Measurements from ENCODE around the gene SCN2B. TPM values are rescaled to one million over a fixed set of nuclear protein-coding genes. Genes with fewer than 3 reads are reported as not detected.

The SCN2B gene, protein sequence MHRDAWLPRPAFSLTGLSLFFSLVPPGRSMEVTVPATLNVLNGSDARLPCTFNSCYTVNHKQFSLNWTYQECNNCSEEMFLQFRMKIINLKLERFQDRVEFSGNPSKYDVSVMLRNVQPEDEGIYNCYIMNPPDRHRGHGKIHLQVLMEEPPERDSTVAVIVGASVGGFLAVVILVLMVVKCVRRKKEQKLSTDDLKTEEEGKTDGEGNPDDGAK
- not detected for total RNA-seq

DNA sequence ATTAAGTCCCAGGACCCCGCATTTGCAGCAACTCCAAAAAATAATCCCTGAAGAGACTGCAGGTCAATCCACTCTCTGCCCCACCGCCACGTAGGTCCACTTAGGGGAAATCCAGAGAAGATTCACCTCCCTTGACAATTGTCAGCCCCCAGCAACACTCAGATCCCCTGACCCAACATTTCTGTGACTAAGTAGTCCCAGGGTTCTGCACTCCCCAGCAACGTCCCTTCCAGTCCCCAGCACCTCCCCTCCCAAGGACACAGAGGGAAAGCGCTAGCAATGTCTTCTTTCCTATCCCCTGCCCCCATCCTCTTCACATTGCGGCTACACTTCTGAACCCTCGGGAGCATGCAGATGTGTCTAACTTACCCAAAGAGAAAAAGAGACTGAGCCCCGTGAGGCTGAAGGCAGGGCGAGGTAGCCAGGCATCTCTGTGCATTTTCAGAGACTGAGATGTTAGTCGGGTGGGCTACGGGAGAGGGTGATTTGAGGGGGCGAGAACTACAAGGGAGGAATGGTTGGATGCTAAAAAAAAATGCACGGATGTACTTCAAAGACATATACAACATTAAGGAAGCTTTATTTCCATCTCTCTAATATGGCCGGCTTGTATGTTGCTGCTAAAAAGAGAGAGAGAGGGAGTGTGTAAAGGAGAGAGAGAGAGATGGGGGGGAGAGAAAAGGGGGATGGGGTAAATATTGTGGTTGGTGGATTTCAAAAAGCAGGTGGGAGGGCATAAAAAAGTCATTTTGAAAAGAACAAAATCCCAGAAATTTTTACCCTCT, at the start of gene SCN2B:
Gene SCN2B (minus strand): TSS at position 647 of the 785 bp plus-strand sequence. CDS start 208 bp downstream, at position 439.
- DNase-seq, result no peak

- DNase-seq, result peak; percentile 65
Observed at GRCh38 chr11:118224511-118225188, 48.2 kb upstream of the SCN2B start, which contains the start of gene JAML. Gene JAML (minus strand): TSS chr11:118225011. CDS start chr11:118214866, 10,145 bp downstream.

DNA sequence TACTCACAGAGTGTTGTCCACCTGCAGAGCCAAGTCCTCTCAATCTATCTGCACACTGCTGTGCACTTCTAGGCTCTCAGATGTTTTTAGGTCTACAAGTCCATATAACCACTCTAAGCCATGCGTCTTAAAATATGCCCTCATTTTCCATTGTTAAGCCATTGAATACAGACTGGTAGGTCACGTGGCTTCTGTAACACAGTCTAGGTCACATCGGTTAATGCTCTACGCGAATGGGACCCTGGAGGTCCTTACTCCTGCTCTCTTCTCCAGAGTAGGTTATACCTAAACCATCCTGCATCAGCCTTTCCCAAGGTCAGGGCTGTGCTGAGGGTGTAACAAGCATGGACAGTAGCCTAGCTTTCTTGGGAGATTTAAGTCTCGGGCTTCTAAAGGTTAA, 47.6 kb upstream of the SCN2B start:
- no peak for DNase-seq

- DNase-seq, result no peak
Observed at GRCh38 chr11:118223570-118223969, 47.1 kb upstream of the SCN2B start.

GRCh38 chr11:118222437-118222836, 46.0 kb upstream of the SCN2B start:
- no peak for DNase-seq

DNA sequence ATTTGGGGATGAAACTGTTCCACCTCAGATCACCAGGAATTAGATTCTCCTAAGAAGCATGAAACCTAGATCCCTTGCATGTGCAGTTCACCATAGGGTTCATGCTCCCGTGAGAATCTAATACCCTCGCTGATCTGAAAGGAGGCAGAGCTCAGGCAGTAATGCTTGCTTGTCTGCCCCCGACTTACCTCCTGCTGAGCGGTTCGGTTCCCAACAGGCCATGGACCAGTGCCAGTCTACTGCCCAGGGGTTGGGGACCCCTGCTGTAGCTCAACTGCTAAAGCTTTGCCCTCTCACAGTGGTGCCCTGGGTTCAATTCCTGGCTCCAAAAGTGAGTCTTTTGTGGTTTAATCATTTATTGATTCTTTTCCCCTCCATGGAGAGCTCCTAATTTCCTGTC, 45.0 kb upstream of the SCN2B start:
- DNase-seq, result no peak

DNA sequence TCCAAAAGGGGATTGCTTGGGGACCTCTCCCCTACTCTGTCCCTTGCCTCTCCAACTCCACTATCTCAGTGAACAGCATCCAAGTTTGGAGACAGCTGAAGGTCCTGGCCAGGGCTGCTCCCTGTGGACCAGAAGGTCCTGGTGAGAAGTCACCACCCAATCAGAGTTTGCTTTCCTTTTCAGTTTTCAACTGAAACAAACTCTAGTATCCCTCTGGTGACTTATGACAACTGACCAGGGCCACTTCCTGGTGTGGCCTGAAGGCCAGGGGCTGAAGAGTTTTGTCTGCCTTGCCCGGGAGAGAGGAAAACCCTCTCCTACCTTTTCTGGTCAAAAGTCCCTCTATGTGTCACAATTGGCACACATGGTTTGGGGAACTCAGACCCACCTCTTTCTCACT, 43.3 kb upstream of the SCN2B start:
- DNase-seq, result no peak

- DNase-seq, result no peak
Observed at GRCh38 chr11:118219244-118219643, 42.8 kb upstream of the SCN2B start.

- DNase-seq, result no peak
Observed at GRCh38 chr11:118217575-118217974, 41.1 kb upstream of the SCN2B start.

DNA sequence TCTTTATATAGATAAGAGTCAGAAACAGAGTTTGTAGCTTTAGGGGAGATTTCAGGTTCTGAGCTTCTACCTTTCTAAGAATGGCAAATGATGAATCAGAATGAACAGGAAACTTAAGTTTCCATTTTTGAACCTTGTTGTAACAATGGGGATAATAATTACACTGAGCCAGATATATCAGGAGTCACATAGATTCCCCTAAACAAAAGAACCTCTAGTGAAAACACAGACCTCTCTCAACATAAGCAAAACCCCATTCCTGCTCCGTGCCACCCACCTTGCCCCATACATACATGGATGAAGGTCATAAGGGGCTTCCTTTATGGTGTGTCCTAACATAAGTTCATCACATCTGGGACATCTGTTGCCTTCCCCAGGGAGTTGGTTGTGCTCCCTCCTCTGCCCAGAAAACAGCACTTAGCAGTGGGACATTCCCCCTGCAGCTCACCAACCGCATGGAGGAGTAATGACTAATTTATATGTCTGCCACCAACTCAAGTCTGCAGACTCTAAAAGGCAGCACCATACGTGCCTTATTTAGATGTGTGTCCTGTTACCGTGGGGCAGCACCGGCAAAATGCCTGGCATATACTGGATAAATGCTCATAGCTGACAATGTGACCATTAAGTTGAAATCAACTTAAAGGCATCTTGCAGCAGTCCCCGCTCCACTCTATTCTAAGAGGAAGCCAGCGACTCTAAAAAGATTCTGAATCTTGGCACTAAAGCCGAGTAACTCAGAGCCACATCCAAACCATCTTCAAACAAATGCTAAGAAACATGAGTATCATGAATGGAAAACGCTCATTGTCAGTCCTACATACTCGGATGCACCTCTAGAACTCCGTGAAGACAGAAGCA, 40.4 kb upstream of the SCN2B start:
- DNase-seq, result peak; percentile 43

DNA sequence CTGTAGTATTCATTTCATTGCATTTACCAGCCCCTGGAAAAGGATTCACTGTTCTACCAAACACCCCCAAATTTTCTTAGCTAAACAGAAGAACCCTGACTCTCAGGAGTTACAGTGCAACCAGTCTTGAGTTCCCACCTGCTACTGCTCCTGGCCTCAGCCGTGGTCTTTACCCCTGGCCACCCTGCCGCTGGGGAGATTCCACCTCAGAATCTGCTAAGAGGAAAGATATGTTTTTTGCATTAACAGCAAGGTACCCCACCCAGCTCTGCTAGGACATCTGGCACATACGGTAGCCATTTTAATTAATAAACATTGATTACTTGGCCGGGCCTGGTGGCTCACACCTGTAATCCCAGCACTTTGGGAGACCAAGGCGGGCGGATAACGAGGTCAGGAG, 39.3 kb upstream of the SCN2B start:
- no peak for DNase-seq

DNA sequence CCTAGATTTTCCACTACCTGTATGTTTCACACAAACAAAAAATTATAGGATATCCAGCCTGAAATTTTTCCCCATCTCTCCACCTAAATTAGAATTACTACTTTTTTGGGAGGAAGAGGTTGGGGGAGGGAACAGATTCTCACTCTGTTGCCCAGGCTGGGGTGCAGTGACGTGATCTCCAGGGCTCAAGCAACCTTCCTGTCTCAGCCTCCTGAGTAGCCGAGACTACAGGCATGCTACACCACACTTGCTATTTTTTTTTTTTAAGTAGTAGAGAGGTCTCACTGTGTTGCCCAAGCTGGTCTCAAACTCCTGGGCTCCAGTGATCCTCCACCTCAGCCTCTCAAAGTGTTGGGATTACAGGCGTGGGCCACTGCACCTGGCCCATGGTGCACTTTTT, 38.8 kb upstream of the SCN2B start:
- no peak for DNase-seq

DNA sequence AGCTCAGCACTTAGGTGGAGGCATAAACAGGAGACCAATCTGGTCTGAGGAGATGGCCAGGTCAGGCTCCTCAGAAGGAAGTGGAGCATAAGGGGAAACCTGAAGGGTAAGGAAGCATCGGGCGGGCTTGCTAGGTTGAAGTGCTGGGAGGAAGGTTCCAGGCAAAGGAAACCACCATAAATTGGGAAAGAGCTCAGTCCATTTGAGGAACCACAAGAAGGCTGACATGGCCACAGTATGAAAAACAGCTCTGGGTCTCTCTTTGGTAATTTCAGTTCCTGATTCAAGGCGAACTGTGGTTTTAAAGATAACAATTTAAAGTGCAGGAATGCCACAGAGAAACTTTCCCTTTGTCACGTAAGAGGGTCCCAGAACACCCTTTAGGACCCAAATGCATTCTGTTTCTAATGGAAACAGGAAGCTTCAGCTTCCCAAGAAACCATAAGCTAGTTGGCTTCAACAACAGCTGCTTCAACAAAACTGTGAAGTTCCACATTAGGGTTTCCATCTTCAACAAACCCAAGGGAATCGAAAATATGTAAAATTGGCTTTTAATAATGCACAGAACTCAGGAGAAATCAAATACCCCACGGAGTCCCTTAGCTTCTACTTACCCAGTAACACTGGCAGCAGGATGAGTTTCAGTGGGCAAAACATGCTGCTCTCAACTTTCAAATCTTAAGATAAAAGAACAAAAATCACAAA, 37.9 kb upstream of the SCN2B start:
- DNase-seq, result no peak

DNA sequence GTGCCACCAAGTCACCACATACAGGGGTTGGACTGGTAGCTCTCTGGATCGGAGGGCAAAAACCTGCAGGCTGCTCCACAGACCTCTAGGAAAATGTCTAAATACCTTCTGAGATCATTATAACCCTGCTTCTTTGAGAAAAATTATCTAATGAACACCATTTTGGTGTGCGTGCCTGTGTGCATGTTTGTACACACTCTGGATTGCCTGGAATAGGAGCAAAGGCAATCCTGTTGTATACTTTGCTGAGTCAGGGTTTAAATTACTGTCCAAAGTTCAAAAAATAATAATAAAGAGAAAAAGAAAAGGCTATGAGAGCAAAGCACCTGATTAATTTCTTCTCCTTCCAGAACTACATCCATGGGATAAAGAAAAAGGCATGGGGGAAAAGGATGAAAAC, 37.3 kb upstream of the SCN2B start:
- no peak for DNase-seq

- no peak for DNase-seq
Observed at GRCh38 chr11:118213201-118213600, 36.8 kb upstream of the SCN2B start.

DNA sequence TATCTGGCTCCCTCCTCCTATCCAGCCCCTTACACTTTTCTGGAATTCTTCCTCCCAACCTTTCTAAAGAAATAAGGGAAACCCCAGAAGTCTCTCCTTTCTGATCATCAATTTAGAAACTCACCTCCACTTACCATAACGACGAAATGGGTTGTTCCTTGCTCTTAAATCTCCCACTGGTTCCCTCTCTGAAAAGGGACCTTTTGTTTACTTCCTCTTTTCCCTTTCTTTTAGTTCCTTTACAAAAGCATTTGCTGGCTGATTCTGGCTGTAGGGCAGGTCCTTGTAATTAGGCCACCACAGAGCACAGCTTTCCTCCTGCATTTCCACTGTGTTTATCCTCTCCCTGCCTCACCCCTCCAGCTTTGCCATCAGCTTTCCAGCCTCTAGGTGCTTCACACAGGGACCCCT, 36.3 kb upstream of the SCN2B start:
- no peak for DNase-seq

DNA sequence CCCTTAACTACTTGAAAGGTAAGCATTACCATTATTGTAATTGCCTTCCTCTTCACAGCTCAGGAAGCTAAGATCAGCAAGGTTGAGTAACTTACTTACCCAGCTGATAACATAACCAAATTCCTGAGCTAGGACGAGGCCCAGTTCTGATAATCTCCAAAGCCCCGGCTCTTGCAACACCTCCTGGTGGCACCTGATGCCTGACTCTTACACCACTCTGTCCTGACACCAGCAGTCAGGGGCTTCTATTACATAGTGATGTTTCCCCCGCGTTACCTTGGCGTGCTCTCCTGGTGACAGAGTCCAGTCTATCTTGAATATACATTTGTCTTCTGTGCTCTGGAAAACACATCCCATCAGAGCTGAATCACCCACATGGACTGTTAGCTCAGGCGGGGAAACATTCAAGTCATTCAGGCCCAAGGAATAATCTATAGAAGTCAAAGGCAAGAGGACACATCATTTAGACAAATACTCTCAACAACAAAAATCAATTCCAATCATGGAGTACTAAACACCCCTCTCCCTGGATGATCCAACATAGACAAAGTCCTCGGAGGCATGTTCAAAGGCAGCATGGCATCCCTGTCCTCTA, 35.8 kb upstream of the SCN2B start:
- no peak for DNase-seq

GRCh38 chr11:118211006-118211405, 34.6 kb upstream of the SCN2B start:
- no peak for DNase-seq

- DNase-seq, result no peak
Observed at GRCh38 chr11:118210323-118210722, 33.9 kb upstream of the SCN2B start.

- no peak for DNase-seq
Observed at GRCh38 chr11:118209033-118209432, 32.6 kb upstream of the SCN2B start.

DNA sequence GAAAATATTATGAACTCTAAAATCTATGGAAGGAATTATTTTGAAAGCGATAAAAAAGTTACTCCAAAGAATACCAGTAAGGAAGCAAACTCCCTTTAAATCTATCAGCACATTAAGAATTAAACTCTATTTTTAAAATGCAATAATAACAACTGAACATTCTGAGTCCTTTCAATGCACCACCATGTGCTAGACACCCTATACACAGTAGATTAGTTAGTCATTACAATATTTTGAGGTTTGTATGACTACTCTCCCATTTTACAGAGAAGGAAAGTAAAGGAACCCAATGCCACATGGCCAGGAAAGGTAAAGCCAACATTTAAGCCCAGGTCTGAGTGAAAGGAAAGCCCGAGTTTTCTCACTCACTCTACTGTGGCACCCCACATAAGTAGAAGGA, 30.6 kb upstream of the SCN2B start:
- DNase-seq, result no peak
